IPS-15b (cell line): ENCODE measurements around the gene SUCLG1.
"Not testable (repeated sequence)": the region's sequence is repeated elsewhere in the genome, so short reads cannot be mapped to it uniquely, and the experiment has no call there.

Source experiments
- H3K27me3 ChIP-seq: one replicate; pipeline ENCODE4 v1.6.1; 2013; ENCODE audit warnings: low read length; ENCODE audit not compliant: control insufficient read depth, insufficient read depth
- H3K36me3 ChIP-seq: one replicate; pipeline ENCODE4 v1.6.1; 2013; ENCODE audit warnings: low read length; ENCODE audit not compliant: control insufficient read depth, insufficient read depth
- H3K4me1 ChIP-seq: one replicate; pipeline ENCODE4 v1.6.1; 2013; ENCODE audit warnings: mild to moderate bottlenecking, low read length; ENCODE audit not compliant: control insufficient read depth, insufficient read depth
- H3K4me3 ChIP-seq: one replicate; pipeline ENCODE4 v1.5.1; 2013; ENCODE audit warnings: low read depth, low read length
- H3K9ac ChIP-seq: one replicate; pipeline ENCODE4 v1.6.1; 2013; ENCODE audit warnings: low read depth, mild to moderate bottlenecking, low read length
- H3K9me3 ChIP-seq: one replicate; pipeline ENCODE4 v1.6.1; 2013; ENCODE audit warnings: mild to moderate bottlenecking, low read length; ENCODE audit not compliant: control insufficient read depth, insufficient read depth

SUCLG1 gene

DNA sequence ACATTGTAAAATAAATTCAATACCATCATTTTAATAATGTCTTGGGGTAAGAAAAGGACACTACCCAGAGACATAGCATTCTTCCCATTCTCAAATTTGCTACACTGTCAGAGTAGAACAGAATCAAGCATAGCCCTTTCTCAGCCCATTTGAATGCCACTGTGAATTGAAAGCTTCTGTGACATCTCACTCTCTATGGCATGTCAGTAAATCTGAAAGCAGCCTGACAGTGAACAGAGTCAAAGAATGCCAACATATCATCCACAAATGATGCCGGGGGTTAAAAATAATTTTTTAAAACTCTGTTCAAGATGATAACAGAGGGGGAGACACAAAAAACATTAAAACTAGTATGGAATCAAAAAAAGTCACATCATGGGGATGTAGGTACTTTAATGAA, 17.6 kb downstream of the SUCLG1 start:
- Histone ChIP-seq H3K36me3 (peaks cover 9% of the 10 kb centered on the region), H3K9me3 (no peaks in the 10 kb centered on the region), H3K9ac (no peak overlapping the region), H3K4me3 (no peak overlapping the region), H3K27me3 (no peaks in the 10 kb centered on the region), H3K4me1 (no peaks in the 10 kb centered on the region)

DNA sequence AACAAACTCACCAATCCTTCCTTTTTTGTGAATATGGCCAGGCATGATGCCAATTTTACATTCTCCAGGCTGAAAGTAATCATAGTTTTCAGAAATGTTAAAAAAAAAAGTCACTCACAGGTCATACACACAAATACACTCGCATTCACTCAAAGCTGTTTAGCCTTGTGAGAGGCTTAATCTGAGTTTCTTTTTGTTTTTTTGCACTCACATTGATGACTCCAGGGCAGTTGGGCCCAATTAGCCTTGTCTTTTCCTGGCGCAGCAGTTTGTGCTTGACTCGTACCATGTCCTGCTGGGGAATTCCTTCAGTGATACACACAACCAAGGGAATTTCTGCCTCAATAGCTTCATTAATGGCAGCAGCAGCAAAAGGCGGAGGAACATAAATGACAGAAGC, 18.0 kb downstream of the SUCLG1 start:
- H3K36me3 ChIP-seq, result peaks cover 9% of the 10 kb centered on the region
- no peak overlapping the region for H3K4me3 ChIP-seq
- H3K9me3 ChIP-seq, result no peaks in the 10 kb centered on the region
- no peak overlapping the region for H3K9ac ChIP-seq
- no peaks in the 10 kb centered on the region for H3K27me3 ChIP-seq
- H3K4me1 ChIP-seq, result no peaks in the 10 kb centered on the region

DNA sequence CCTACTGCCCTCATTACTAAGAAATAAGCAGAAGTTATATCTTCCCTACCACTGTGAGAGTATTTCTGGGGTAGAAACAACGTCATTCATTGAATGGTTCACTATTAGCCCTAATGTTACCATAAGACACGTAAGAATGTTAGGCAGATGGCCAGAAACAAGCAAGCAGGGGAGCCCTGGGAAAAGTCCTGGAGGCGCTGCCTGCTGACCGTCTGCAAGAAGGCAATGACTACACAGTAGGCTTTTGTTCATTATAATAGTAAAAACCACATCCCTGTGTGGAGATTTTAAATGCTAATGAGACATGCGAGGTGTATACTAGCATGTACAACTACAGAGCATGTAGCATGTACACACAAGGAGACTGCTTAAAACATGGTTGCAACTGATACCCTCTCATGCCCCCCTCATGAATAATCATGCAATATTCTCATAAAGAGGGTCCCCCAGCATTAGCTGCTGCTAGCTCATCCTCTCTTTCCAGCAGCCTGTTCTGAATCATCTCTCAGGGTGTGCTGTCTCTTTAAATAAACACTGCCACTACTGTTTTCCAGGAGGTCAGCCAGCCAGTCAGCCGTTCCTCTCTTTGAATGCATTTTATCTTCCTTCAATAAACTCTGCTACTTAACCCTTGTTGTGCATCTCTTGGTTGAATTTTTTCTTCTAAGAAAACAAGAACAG, 23.6 kb downstream of the SUCLG1 start:
- no peaks in the 10 kb centered on the region for H3K4me1 ChIP-seq
- no peak overlapping the region for H3K4me3 ChIP-seq
- no peaks in the 10 kb centered on the region for H3K27me3 ChIP-seq
- peaks cover 6% of the 10 kb centered on the region for H3K36me3 ChIP-seq
- no peak overlapping the region for H3K9ac ChIP-seq
- no peaks in the 10 kb centered on the region for H3K9me3 ChIP-seq

DNA sequence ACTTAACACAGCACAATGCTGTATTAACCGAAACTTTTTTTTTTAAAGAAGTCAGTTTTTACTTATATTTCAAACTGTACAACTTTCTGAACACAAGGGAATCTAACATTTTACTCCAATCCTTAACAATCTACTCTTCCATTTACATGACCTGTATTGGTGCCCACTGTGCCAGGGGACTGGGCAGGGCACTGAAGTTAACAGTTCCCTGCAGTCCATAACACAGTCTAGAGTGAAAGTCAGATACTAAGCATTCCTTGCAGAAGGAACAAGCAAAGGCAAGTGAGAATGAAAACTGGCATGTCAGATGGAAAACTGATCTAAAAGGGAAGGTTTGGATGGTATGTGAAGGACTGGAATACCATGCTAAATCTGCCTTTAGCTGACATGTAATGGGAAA, 29.8 kb downstream of the SUCLG1 start:
- H3K36me3 ChIP-seq, result peaks cover 3% of the 10 kb centered on the region
- H3K4me3 ChIP-seq, result no peak overlapping the region
- no peak overlapping the region for H3K9ac ChIP-seq
- no peaks in the 10 kb centered on the region for H3K9me3 ChIP-seq
- no peaks in the 10 kb centered on the region for H3K4me1 ChIP-seq
- H3K27me3 ChIP-seq, result no peaks in the 10 kb centered on the region

DNA sequence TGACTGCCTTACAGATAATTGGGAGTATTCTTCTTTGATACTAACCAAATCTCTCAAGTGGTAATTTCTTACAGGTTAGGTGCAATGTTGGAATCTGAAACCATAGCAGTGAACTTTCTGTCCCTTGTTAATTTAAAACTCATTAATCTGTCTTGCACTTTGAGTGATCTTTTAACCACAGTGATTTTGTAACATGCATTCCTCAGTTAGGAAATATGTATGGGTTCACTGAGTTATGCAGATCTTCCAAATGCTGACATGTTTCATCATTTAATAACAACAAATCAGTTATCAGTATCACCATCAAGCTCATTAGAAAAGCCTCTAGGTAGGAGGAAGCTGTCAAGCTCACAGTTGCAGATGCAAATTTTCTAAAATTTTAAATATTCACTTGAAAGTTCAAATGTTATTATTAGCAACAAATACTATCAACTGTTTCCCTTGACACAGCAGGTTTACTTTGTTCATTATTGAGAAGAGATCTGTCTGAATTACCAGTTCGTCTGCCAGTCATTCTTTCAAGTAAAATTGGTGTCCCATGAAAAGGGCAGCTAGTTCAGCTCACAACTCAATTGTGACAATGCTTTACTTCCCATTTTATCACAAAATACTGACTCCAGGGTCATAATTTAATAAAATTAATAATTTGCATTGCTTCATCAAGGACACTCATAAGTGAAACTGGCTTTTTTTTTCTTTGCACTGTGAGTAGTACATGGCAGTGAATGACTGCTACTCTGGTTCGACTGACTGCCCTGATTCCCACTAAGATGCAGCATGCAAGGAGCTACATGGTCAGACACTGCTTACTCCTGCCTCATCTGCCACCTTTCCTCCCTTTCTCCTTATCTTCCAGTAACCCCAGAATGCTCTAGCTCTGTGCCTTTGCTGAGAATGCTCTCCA, 31.6 kb downstream of the SUCLG1 start:
- H3K27me3 ChIP-seq, result no peaks in the 10 kb centered on the region
- H3K9ac ChIP-seq, result no peak overlapping the region
- H3K4me3 ChIP-seq, result no peak overlapping the region
- H3K4me1 ChIP-seq, result no peaks in the 10 kb centered on the region
- H3K36me3 ChIP-seq, result peaks cover 3% of the 10 kb centered on the region
- H3K9me3 ChIP-seq, result no peaks in the 10 kb centered on the region

DNA sequence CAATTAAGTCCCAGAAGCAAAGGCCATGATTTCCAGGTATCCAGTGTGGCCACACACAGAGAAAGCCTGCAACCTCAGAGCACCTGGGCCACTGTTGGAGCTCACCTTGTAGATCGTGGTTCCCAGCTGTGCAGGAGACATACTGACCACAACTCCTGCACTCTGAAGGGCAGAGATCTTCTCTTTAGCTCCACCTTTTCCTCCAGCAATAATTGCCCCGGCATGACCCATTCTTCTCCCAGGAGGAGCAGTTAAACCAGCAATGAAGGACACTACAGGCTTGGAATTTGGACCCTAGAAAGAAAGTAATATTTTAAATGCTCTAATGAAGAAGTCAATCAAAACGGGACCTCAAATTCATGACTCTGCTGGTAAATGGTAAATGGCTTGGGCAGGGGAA, 33.8 kb downstream of the SUCLG1 start:
- H3K4me1 ChIP-seq, result no peaks in the 10 kb centered on the region
- H3K27me3 ChIP-seq, result no peaks in the 10 kb centered on the region
- H3K4me3 ChIP-seq, result no peak overlapping the region
- no peaks in the 10 kb centered on the region for H3K9me3 ChIP-seq
- no peaks in the 10 kb centered on the region for H3K36me3 ChIP-seq
- H3K9ac ChIP-seq, result no peak overlapping the region

DNA sequence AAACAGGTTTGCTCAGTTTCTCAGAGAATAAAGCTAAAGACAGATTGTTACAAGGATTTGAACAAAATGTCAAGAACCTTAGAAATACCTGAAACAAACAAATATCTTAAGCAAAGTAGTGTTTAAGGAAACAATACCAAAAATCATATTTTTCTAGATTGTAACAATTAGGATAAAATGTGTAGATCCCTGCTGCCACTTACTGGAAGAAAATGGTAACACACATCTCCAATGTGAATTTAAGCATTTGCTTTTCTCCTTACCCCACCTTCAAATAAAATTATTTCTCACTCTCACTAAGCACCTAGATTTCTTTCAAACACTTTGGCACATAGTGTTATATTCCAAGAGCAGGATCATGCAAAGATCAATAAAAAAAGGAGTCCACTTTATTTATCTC, 34.9 kb downstream of the SUCLG1 start:
- no peaks in the 10 kb centered on the region for H3K36me3 ChIP-seq
- H3K27me3 ChIP-seq, result no peaks in the 10 kb centered on the region
- H3K4me3 ChIP-seq, result no peak overlapping the region
- H3K9me3 ChIP-seq, result no peaks in the 10 kb centered on the region
- no peak overlapping the region for H3K9ac ChIP-seq
- H3K4me1 ChIP-seq, result no peaks in the 10 kb centered on the region

DNA sequence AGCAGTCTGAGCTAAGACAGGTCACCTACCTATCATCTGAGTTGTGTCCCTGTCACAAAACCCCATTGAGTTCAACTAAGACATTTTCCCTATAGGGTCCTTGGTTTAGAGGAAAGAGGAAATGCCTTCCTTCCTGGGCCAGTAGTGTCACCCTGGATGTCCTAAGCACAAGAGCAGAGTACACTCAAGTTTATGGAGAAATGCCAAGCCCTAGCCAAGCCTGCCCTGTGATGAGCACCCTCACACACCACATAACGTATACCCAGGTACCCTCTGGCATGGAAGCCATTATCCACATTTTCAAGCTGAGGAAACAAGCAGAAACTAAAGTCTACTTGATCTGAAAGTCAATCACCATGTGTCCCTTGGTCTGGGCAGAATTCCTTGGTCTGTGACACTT, 37.3 kb downstream of the SUCLG1 start:
- H3K4me1 ChIP-seq, result no peaks in the 10 kb centered on the region
- no peaks in the 10 kb centered on the region for H3K36me3 ChIP-seq
- no peaks in the 10 kb centered on the region for H3K9me3 ChIP-seq
- no peaks in the 10 kb centered on the region for H3K27me3 ChIP-seq
- H3K4me3 ChIP-seq, result no peak overlapping the region
- H3K9ac ChIP-seq, result no peak overlapping the region

DNA sequence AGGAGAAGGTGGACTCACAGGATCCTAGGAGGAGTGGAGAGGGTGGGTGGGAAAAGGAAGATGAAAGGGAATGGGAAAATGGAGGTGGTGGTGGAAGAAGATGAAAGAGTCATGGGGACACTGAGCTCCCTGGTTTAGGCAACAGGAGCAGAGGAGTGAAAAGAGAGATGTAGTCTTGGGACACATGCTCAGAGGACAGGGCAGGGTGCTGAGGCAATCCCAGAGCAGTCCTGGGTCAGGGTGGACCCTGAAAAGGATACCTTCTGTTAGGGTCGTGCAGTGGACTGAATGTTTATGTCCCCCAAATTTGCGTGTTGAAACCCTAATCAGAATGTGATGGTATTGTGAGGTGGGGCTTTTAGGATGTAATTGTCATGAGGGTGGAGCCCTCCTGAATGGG, 37.9 kb downstream of the SUCLG1 start:
- H3K4me3 ChIP-seq, result no peak overlapping the region
- no peaks in the 10 kb centered on the region for H3K36me3 ChIP-seq
- no peak overlapping the region for H3K9ac ChIP-seq
- no peaks in the 10 kb centered on the region for H3K4me1 ChIP-seq
- H3K9me3 ChIP-seq, result no peaks in the 10 kb centered on the region
- no peaks in the 10 kb centered on the region for H3K27me3 ChIP-seq

DNA sequence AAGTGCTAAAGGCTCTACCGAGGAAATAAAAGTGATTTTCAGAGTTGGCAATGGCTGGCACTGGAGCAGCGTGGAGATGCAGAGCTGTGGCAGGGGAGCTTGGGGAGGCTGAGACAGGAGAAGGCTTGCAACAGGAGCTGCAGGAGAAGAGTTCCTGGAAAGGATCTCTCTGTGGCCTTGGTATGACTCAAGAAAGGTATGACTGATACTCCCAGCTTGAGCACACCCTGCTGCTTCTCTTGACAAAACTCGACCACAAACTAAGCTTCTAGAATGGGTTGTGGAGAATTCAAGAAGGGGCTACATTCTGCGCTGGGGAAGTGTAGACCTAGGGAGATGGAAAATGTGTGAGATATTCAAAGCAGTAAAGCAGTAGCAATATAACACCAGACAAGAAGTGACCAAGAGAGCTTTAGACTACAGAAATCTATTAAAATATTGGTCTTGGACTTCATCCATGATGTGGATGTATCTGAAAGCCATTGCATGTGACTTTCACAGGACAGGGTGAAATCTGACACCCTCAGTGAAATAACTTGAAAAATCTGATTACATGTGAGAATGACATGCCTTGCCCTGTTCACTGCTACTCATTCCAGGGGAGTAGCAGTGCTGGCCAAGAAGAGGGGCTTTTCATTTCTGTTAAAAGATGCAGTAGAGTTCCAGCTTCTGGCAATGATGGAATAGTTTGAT, 41.5 kb downstream of the SUCLG1 start:
- no peaks in the 10 kb centered on the region for H3K27me3 ChIP-seq
- no peak overlapping the region for H3K4me3 ChIP-seq
- no peak overlapping the region for H3K9ac ChIP-seq
- no peaks in the 10 kb centered on the region for H3K36me3 ChIP-seq
- H3K9me3 ChIP-seq, result no peaks in the 10 kb centered on the region
- H3K4me1 ChIP-seq, result no peaks in the 10 kb centered on the region

DNA sequence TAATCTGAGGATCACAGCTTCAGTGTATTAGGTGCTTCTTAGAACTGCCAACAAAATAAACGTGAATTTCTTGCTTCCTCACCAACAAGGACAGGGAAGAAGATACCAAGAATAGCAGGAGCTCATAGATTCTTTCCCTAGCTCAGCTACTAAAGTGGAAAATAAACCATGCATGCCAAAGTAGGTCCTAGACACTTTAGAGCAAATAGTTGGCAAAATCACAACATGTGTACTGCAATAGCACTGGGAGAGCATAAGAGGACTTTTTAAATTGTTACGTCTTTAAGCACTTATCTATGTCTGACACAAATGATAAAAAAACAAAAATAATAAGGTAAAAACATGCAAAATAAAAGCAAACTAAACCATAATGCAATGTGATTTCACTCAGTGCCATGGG, 49.5 kb downstream of the SUCLG1 start:
- Histone ChIP-seq H3K27me3 (no peaks in the 10 kb centered on the region), H3K4me3 (no peak overlapping the region), H3K4me1 (no peaks in the 10 kb centered on the region), H3K9me3 (no peaks in the 10 kb centered on the region), H3K9ac (no peak overlapping the region), H3K36me3 (no peaks in the 10 kb centered on the region)

DNA sequence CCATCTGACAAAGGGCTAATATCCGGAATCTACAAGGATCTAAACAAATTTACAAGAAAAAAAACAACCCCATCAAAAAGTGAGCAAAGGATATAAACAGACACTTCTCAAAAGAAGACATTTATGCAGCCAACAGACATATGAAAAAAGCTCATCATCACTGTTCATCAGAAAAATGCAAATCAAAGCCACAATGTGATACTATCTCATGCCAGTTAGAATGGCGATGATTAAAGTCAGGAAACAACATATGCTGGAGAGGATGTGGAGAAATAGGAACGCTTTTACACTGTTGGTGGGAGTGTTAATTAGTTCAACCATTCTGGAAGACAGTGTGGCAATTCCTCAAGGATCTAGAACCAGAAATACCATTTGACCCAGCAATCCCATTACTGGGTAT, 57.0 kb downstream of the SUCLG1 start:
- not testable (repeated sequence) for H3K4me3 ChIP-seq, H3K4me1 ChIP-seq, H3K9ac ChIP-seq, H3K36me3 ChIP-seq, H3K9me3 ChIP-seq, H3K27me3 ChIP-seq
